GM12874 (cell line): ENCODE results near the gene DENND1A.

ENCODE experiments used
- TF ChIP-seq, protein P1 (sequence below): IDR thresholded peaks from 2 replicates; pipeline ENCODE4 v1.5.1; 2011; ENCODE audit warnings: low read depth, mild to moderate bottlenecking, control low read depth, low read length, moderate library complexity; ENCODE audit not compliant: insufficient read depth

Gene DENND1A

DNA sequence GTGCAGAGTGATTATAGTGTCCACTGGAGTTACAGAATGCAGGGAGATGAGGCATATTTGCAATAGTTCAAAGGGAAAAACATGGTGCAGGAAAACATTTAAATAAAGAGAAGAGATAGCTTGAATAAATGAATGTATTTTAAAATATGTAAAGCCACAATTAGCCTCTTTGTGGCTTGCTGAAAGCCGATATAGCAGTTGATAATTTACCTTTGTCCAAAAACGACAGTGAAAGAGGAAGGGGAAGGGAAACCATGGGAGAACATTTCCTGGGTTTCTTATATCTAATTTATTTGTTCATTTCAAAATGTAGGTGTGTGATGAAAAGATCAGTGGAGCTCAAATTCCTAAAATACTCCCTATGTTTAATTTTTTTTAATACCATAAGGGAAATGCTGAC is 156.1 kb downstream of the DENND1A start:
- TF ChIP-seq, protein P1, sequence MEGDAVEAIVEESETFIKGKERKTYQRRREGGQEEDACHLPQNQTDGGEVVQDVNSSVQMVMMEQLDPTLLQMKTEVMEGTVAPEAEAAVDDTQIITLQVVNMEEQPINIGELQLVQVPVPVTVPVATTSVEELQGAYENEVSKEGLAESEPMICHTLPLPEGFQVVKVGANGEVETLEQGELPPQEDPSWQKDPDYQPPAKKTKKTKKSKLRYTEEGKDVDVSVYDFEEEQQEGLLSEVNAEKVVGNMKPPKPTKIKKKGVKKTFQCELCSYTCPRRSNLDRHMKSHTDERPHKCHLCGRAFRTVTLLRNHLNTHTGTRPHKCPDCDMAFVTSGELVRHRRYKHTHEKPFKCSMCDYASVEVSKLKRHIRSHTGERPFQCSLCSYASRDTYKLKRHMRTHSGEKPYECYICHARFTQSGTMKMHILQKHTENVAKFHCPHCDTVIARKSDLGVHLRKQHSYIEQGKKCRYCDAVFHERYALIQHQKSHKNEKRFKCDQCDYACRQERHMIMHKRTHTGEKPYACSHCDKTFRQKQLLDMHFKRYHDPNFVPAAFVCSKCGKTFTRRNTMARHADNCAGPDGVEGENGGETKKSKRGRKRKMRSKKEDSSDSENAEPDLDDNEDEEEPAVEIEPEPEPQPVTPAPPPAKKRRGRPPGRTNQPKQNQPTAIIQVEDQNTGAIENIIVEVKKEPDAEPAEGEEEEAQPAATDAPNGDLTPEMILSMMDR = no peak

DNA sequence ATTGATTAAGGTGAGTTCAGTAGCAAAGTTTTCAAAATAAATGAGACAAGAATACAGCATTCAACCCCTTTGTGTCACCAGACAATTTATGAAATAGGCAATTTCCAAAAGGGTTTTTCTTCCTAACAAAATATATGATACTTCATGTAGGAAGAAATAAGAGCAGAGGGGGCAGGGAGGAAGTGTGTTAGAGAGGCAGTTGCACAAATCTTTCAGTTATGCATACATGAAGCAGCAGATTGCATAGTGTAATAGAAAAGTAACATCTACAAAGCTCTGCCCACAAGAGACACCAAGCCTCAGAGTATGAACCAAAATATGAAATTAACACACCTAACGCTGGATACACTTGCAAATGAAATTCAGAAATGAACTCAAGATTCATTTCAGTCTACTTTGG is 157.0 kb downstream of the DENND1A start:
- TF ChIP-seq, protein P1 = no peak

DNA sequence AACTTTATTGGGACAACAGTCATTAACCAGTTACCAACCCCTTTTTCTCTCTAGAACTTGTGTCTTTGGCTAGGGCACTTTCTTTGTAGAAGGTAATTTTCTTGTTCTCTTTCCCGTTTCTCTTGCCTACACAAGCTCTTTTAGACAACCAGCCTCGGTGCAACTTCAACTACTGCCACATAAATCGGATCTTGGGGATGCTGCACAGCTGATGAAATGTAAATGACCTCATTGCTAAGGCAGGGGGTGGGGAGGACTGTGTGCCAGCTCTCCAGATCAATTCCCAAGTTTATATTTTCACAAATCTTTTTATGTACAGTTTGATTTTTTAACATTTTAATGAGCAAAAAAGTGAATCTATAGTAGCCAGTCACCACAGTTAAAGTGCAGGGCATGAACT is 157.6 kb downstream of the DENND1A start:
- TF ChIP-seq, protein P1 = no peak

DNA sequence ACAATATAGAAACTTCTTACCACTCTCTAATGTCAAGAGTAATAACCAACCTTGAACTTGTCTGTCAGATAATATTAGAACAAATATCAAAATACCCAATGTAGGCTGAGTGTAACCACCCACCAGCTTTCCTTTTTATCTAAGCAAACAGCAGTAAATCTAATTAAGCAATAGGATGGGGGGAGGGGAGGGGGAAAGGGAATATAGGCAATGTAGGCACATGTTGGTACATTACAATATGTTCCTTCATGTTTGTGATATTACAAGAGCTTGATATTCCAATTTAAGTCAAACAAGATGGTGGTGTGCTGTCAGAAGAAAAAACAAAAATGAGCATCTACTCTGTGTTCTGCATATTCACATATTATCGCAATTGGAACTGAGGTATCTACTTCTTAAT is 158.2 kb downstream of the DENND1A start:
- TF ChIP-seq, protein P1 = no peak

DNA sequence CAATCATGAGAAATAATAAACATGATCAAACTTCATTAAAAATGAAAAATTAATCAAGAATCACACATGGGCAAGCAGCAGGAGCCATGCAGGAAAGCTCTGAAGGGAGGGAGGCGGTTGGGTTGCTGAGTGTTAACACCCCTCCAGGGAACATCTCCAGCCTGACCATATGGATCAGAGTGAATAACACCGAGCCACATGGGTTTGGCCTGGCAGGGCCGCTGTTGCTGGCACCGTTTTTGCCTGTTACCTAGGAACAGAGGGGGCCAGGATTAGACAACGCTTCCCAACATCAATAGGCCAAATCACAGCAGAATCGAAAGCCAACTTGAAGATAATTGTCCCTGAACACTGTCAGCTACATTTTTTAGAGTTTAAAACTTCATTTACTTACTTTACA is 160.2 kb downstream of the DENND1A start:
- TF ChIP-seq, protein P1 = no peak

DNA sequence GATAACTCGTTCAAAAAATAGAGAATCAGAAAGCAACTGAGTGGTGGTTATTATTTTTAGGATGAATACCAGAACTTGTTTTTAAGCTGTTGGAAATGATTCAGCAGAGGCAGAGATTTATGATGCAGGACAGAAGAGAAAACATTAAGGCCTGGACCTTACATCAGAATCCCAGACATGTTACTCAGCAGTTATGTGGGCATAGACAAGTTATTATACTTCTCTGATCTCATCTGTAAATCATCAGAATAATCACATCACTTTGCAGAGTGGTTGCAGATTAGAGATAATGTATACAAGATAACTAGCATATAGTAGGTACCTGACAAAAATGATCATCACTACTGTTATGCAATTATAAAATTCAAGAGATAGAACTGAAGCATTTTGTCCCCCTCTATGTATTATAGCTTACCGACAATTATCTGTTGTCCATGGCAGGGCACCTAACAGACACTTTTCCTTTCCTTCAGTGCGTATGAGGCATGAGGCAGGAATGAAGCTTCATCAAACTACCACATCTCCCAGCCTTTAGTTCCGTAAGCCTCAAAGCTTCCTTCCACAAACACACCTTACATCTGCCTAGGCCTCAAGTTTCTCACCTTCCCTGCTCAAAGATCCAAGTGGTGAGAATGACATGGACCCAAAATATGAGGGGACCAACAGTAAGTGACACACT is 165.9 kb downstream of the DENND1A start:
- TF ChIP-seq, protein P1 = no peak

DNA sequence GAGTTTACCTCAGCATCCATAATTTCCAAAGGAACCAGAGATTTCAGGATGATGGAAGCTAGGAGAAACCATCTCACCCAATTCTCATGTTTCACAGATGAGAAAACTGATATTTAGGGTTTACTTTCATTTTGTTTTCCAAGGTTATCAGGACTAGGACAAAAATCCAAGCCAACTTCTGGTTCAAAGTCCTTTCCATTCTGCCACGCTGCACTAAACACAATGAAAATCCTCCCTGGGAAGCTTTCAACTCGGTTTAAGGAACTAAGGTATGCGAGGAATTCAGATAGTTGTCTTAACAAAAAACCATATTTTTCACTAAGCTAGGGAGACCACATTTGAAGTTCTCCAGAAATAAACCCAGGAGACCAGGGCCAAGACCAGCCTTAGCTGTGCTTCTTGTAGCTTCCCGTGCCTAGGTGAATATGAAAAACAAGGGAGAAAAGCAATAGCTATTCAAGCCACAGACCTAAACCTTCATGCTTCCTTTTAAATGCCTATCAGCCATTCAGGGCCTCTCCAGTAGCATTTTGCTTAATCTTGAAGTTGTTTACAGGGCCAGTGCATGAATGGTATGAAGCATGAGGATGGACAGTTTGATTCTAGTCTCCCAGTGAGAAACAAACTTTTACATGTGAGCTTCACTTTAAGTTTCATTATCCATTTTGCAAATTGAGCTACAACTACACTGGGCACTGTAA is 167.9 kb downstream of the DENND1A start:
- TF ChIP-seq, protein P1 = no peak
